ENCODE measurements around the gene C17orf114.

C17orf114 gene

DNA sequence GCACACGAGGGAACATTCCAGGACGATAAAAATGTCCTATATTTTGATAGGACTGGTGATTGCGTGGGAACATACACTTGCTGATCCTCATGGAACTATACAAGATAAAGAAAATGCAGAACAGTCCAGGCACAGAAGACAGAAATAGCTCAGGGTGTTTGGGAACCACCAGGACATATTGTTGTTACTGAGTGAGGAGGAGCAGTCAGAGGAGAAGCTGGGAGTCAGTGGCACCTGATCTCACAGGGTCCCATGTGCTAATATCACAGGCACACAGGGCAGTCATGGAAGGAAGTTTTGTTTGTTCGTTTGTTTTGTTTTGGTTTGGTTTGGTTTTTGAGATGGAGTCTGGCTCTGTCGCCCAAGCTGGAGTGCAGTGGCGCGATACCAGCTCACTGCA lies 10.6 kb upstream of the C17orf114 start:
- no peak for DNase-seq
- Mint-ChIP-seq H3K4me1 (peaks cover 8% of the 10 kb centered on the region), H3K36me3 (ENCODE audit: low read depth) (peaks cover 35% of the 10 kb centered on the region), H3K4me3 (no peak overlapping the region), H3K27ac (no peak overlapping the region), H3K9me3 (no peaks in the 10 kb centered on the region), H3K27me3 (no peaks in the 10 kb centered on the region)
- ChIA-PET CTCF (no interaction called here), POLR2A (no interaction called here)
- ATAC-seq (ENCODE audit: low read depth) = no peak
- TF ChIP-seq, protein P1, sequence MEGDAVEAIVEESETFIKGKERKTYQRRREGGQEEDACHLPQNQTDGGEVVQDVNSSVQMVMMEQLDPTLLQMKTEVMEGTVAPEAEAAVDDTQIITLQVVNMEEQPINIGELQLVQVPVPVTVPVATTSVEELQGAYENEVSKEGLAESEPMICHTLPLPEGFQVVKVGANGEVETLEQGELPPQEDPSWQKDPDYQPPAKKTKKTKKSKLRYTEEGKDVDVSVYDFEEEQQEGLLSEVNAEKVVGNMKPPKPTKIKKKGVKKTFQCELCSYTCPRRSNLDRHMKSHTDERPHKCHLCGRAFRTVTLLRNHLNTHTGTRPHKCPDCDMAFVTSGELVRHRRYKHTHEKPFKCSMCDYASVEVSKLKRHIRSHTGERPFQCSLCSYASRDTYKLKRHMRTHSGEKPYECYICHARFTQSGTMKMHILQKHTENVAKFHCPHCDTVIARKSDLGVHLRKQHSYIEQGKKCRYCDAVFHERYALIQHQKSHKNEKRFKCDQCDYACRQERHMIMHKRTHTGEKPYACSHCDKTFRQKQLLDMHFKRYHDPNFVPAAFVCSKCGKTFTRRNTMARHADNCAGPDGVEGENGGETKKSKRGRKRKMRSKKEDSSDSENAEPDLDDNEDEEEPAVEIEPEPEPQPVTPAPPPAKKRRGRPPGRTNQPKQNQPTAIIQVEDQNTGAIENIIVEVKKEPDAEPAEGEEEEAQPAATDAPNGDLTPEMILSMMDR (IDR thresholded peaks at IDR 0.05) = no peak
- intact Hi-C loops (cut with micrococcal nuclease) = no loop called here

DNA sequence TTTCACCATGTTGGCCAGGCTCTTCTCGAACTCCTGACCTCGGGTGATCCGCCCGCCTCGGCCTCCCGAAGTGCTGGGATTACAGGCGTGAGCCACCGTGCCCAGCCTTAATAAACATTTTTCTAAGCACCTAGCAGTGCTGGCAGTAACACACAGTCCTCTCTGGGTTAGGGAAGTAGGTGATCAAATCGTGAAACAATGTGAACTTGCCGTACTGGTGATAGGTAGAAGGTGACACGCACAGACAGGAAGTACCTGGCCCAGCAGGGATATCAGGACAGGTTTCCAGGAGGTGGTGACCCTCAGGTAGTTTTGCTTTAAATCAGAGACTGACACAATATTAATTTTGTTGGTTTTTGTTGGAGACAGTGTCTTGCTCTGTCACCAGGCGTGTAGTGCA lies 9.3 kb upstream of the C17orf114 start:
- Mint-ChIP-seq H3K36me3 (ENCODE audit: low read depth) (peaks cover 29% of the 10 kb centered on the region), H3K27me3 (no peaks in the 10 kb centered on the region), H3K4me1 (peaks cover 11% of the 10 kb centered on the region), H3K27ac (no peak overlapping the region), H3K9me3 (no peaks in the 10 kb centered on the region), H3K4me3 (no peak overlapping the region)
- ATAC-seq (ENCODE audit: low read depth) (no peak), DNase-seq (no peak)
- TF ChIP-seq, protein P1 (IDR thresholded peaks at IDR 0.05) = no peak
- ChIA-PET CTCF (no interaction called here), POLR2A (no interaction called here)
- intact Hi-C loops (cut with micrococcal nuclease) = no loop called here

DNA sequence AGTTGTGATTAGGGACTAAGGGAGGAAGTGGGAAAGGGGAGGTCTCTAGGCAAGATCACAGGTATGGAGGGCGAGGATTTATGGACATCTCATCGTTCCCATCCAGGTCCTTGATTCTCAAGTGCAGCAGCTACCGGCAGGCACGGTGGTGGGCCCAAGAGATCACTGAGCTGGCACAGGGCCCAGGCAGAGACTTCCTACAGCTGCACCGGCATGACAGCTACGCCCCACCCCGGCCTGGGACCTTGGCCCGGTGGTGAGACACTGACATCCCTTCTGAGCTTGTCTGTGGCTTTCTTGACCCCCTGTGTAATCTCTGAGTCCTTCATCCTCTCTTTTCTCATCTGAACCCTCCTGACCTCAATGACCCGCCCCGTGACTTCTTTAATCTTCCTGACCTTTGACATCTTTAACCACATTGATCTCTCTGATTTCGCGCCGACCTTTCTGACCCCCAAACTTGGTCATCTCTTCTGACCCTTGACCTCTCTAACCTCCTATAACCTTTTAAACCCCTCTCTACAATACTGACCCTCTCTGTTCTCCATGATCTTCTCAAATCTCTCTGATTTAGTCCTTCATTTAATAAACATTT lies 8.7 kb upstream of the C17orf114 start:
- POLR2A ChIA-PET = interaction anchor here (0.6 kb wide), 1 partner anchor 98 kb away, joined by 4 read pairs; no protein-coding TSS in a partner anchor
- TF ChIP-seq, protein P1 (IDR thresholded peaks at IDR 0.05) = no peak
- Mint-ChIP-seq H3K4me3 (no peak overlapping the region), H3K9me3 (no peaks in the 10 kb centered on the region), H3K4me1 (peaks cover 17% of the 10 kb centered on the region), H3K27me3 (no peaks in the 10 kb centered on the region), H3K27ac (no peak overlapping the region), H3K36me3 (ENCODE audit: low read depth) (peaks cover 25% of the 10 kb centered on the region)
- intact Hi-C loops (cut with micrococcal nuclease) = no loop called here
- CTCF ChIA-PET = no interaction called here
- ATAC-seq (ENCODE audit: low read depth) (no peak), DNase-seq (no peak)

DNA sequence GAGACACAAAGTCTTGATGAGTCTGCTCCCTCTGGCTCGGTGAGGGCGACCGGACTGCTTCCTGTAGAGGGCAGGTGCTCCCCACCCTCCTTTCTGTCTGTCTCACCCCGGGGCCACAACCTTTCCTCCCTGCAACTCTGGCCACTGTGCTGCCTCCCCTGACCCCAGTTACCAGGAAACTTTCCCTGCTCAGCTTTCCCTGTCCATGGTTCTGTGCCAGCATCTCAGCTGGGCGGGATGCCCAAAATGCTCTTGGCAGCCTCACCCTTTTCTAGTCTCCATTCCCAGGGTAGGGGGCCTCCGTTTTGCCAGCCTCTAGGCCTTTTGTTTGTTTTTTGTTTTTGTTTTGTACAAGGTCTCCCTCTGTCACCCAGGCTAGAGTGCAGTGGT lies 6.2 kb upstream of the C17orf114 start:
- peaks cover 17% of the 10 kb centered on the region for H3K4me1 Mint-ChIP-seq
- TF ChIP-seq, protein P1 (IDR thresholded peaks at IDR 0.05) = no peak
- POLR2A ChIA-PET = interaction anchor here (0.6 to 2.3 kb wide), 4 partner anchors 12 to 209 kb away, joined by 3 to 20 read pairs (median 4); partner anchors contain the start of genes ARRB2, GLTPD2 and PSMB6
- H3K36me3 Mint-ChIP-seq (ENCODE audit: low read depth) = peaks cover 21% of the 10 kb centered on the region
- no peaks in the 10 kb centered on the region for H3K27me3 Mint-ChIP-seq
- intact Hi-C loops (cut with micrococcal nuclease) = loop anchor here (1.0 to 5.0 kb wide), 2 partner anchors 74 to 139 kb away; partner anchors contain the start of gene PFN1
- no peaks in the 10 kb centered on the region for H3K9me3 Mint-ChIP-seq
- H3K4me3 Mint-ChIP-seq = peak overlapping the region; percentile 83
- DNase-seq (no peak), ATAC-seq (ENCODE audit: low read depth) (no peak)
- CTCF ChIA-PET = interaction anchor here (0.7 kb wide), 2 partner anchors 18 to 82 kb away, joined by 3 read pairs; no protein-coding TSS in a partner anchor
- H3K27ac Mint-ChIP-seq = peak overlapping the region; percentile 60

DNA sequence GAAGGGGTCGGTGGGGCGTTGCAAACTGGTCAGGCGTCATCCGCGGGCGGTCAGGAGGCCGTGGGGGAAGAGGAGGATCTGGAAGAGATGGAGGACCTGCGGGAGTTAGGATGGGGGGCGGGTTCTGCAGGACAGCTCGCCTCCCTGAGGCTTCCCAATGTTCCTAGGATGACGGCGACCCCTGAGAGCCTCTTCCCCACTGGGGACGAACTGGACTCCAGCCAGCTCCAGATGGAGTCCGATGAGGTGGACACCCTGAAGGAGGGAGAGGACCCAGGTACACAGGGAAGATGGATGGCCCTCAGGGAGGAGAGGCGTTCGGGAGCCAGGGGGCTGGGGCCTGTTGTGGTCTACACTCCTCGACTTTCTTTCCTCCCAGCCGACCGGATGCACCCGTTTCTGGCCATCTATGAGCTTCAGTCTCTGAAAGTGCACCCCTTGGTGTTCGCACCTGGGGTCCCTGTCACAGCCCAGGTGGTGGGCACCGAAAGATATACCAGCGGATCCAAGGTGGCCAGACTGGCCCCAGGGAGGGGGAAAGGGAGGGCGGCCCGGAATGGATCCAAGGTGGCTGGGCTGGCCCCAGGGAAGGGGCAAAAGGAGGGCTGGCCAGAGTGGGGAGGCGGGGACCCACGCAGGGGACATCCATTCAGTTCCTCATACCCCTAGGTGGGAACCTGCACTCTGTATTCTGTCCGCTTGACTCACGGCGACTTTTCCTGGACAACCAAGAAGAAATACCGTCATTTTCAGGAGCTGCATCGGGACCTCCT lies 5.7 kb upstream of the C17orf114 start:
- CTCF ChIA-PET = interaction anchor here (0.7 to 2.8 kb wide), 3 partner anchors 17 to 83 kb away, joined by 3 to 11 read pairs (median 3); no protein-coding TSS in a partner anchor
- peak overlapping the region; percentile 56 for H3K27ac Mint-ChIP-seq

More for the DNA sequence above, 5.7 kb upstream of the C17orf114 start:
- Mint-ChIP-seq H3K9me3 (no peaks in the 10 kb centered on the region), H3K4me3 (peak overlapping the region; percentile 83), H3K36me3 (ENCODE audit: low read depth) (peaks cover 21% of the 10 kb centered on the region), H3K4me1 (peaks cover 17% of the 10 kb centered on the region), H3K27me3 (no peaks in the 10 kb centered on the region)
- TF ChIP-seq, protein P1 (IDR thresholded peaks at IDR 0.05) = no peak
- intact Hi-C loops (cut with micrococcal nuclease) = loop anchor here (1.0 to 5.0 kb wide), 5 partner anchors 11 to 140 kb away; partner anchors contain the start of genes ARRB2, PFN1 and PSMB6
- no peak for DNase-seq
- POLR2A ChIA-PET = interaction anchor here (0.6 to 2.3 kb wide), 9 partner anchors 12 to 387 kb away, joined by 3 to 31 read pairs (median 3); partner anchors contain the start of genes ARRB2, C17orf107, GLTPD2 and PELP1
- ATAC-seq (ENCODE audit: low read depth) = no peak
